DND-41 (cell line): ENCODE results near the gene ACSM6.

Experiments
- EZH2 ChIP-seq: IDR thresholded peaks from 3 replicates; pipeline ENCODE4 v1.6.1; 2012; ENCODE audit warnings: borderline replicate concordance, low read depth, mild to moderate bottlenecking, moderate library complexity, low read length, inconsistent platforms; ENCODE audit not compliant: severe bottlenecking
- TF ChIP-seq, protein P1 (sequence below): IDR thresholded peaks from 2 replicates; pipeline ENCODE4 v1.5.1; 2012; ENCODE audit warnings: borderline replicate concordance, low read length, moderate library complexity, mild to moderate bottlenecking; ENCODE audit not compliant: poor library complexity, severe bottlenecking; ENCODE audit errors: extremely low read depth

DNA sequence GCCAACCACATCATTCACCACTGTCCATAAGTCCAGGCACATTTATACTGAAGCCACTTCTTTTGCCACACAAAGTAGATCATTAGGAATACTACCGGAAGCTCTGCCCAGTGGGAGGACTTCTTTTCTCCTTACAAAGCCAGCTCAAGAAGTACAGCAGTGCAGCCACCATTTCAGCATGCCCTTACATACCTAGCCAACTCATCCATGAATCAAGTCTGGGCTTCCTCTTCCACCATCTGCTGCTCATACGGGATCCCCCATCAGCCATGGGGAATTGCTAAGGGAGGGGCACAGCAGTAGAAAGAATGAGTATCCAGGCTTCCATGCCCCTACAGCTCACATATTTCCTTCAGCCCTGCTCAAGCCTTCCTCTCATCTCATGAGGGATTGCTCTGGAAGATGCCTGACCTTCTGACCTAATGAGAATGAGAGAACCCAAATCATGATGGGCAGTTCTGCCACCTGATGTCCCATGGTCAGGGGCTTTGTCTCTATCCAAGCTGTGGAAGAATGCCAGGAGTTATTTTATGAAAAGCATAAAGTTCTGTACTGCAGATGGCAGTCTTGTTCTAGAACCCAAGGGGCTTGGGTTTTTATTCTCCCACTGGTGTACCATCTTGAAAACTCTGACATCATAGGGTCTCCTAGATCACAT lies 39.5 kb downstream of the ACSM6 start:
- no peak for TF ChIP-seq EZH2
- TF ChIP-seq, protein P1, sequence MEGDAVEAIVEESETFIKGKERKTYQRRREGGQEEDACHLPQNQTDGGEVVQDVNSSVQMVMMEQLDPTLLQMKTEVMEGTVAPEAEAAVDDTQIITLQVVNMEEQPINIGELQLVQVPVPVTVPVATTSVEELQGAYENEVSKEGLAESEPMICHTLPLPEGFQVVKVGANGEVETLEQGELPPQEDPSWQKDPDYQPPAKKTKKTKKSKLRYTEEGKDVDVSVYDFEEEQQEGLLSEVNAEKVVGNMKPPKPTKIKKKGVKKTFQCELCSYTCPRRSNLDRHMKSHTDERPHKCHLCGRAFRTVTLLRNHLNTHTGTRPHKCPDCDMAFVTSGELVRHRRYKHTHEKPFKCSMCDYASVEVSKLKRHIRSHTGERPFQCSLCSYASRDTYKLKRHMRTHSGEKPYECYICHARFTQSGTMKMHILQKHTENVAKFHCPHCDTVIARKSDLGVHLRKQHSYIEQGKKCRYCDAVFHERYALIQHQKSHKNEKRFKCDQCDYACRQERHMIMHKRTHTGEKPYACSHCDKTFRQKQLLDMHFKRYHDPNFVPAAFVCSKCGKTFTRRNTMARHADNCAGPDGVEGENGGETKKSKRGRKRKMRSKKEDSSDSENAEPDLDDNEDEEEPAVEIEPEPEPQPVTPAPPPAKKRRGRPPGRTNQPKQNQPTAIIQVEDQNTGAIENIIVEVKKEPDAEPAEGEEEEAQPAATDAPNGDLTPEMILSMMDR: no peak
